KBM-7 (cell line): ENCODE data around the gene VSX1.

Source experiments
- DNase-seq: peaks from one replicate; pipeline ENCODE4 v3.0.0-alpha.2; 2015
- in situ Hi-C: fragments of 300-500 bp; cut with MboI; formaldehyde crosslinking; loops from 2 replicates; pipeline ENCODE4 v1.14.3; 2020; ENCODE audit warnings: low sequenced_read_pairs, low pct_unique_long_range_greater_than_20kb, mixed read lengths

VSX1 gene

DNA sequence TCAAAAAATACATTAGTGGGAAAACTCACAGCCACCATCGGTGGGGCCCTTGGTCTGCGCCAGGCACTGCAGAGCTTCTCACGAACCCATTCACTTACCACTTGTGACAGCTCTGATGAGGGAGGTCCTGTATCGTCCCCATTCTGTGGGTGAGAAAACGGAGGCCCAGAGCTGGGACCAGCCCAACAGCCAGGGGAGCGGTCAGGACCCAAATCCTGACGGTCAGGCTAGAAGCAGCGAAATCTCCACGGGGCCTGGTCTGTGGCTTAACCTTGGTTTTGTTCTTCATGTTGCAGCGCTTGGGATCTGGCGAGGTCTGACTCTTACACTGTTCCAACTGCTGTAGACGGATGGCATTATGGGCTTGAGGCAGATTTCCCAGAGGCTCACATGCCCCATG lies 7.7 kb upstream of the VSX1 start:
- in situ Hi-C loops = no loop called here
- no peak for DNase-seq

GRCh38 chr20:25089096-25089495 lies 7.2 kb upstream of the VSX1 start:
- DNase-seq = no peak
- in situ Hi-C loops = no loop called here

DNA sequence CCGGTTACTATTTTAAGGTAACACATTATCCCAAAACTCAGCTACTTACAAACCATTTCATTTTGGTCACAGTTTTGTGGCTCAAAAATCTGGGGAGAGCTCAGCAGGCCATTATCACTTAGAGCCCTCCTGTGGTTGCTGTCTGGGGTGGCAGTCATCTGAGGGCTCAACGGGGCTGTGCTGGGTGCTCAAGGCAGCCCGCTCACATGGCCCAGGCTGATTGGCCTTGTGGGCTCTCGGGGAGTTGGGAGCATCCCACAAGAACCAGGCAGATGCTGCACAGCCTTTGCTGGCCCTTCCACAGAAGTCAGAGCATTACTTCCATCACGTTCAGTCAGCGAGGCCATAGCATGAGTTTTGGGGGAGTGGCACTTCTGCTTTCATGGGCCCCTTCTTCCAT lies 6.3 kb upstream of the VSX1 start:
- no peak for DNase-seq
- in situ Hi-C loops = no loop called here

DNA sequence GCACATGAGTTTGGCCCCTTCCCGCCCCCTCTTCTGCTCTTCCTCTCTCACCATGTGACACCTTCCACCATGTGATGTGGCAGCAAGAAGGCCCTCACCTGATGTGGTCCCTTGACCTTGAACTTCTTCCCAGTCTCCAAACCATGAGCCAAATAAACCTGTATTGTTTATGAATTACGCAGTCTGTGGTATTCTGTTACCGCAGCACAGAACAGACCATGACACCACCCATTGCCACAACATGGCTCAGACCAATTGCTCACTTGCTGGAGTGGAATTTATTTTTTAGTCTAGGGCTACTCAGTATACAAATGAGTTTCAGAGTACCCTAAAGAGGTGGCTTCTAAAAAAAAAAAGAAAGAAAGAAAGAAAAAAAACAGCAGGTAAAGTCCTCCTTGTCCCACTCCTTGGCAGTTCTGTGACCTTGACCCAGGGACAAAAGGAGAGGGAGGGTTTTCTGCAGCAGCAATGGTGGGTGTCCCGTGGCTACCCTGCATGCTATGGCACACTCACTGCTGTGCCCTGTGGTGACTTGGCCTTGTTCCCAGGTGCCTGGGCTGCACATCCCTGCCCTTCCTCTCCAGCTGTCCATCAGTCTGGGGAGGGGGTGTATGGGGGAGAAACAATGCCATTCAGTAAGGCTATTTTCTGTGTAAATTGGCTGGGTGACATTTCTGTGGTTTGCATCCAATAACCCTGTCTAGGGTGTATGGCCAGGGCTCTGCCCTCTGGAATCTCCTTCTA lies 5.4 kb upstream of the VSX1 start:
- no peak for DNase-seq
- in situ Hi-C loops = no loop called here

DNA sequence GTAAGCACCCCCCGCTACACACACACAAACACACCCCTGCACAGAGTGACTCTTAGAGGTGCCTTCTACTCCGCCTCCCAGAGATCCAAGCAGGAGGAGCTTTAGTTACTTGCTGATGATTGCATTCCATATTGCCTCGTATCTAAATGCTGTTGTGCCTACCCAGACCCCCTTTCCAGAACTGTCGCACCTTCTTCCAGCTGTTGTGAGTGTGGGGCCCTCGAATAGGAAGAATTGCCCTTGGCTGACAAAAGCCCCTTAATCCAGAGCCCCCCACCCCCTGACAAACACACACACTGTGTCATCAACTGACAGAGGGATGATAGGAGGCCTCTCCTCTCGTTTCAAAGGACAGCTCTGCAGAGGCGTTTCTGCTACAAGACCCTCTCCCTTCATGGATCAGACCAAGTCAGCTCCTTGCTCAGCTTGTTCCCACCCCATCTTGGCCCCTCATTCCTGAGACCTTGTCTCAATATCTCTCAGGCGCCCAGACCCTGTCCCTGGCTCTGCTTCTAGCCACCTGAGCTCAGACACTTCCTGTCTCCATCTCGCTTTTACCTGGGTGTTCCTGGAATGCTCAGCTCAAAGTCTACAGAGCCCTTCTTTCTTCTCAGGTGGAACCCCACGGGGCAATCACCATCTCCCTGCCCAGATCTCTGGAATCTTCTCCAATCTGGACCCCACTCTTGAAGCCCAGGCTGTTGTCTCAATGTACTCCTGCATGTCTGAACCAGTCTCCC lies 4.0 kb upstream of the VSX1 start:
- in situ Hi-C loops = no loop called here
- no peak for DNase-seq

GRCh38 chr20:25084626-25085187 lies 2.8 kb upstream of the VSX1 start:
- in situ Hi-C loops = no loop called here
- no peak for DNase-seq

DNA sequence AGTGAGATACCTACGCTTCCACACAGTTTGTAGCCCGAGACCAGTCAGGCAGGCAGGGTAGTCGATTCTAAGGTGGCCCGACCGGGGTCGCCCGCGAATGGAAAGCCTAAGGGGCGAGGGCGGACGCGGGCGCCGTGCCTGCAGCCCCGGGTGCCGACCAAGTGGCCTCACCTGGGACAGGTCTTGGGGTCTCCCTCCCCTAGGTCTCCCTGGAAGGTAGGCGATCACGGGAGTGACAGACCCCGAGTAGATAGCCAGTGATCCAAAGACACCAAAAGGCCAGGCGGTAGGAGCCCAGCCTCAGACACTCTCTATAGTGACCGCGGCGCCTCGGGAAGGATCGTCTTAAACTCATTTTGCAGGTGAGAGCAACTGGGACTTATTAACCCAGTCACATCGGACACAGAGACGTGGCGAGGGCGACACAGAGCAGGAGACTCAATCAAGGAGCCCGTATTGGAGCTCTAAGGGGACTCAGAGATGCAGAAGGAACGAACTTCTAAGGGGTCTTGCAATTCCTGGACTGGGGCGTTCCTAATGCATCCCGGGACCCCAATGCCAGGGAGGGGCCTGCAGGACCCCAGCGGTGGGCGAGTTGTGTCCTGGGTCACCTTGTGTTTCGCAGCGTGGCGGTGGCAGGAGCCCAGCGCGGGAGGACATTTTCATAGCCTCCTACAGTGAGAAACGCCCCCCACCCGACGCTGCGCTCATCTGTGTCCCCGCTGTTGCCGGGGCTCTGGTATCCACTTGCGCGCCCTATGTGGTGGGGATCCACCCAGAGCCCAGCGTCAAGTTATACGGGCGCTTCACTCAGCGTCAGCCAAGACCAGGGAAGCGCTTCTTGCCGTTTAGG lies 2.1 kb upstream of the VSX1 start:
- in situ Hi-C loops = no loop called here
- DNase-seq = no peak

GRCh38 chr20:25083141-25083772 lies 1.3 kb upstream of the VSX1 start:
- no peak for DNase-seq
- in situ Hi-C loops = no loop called here

- DNase-seq = no peak
- in situ Hi-C loops = no loop called here
These were observed 545 bp upstream of the VSX1 start for GRCh38 chr20:25082498-25082873.

DNA sequence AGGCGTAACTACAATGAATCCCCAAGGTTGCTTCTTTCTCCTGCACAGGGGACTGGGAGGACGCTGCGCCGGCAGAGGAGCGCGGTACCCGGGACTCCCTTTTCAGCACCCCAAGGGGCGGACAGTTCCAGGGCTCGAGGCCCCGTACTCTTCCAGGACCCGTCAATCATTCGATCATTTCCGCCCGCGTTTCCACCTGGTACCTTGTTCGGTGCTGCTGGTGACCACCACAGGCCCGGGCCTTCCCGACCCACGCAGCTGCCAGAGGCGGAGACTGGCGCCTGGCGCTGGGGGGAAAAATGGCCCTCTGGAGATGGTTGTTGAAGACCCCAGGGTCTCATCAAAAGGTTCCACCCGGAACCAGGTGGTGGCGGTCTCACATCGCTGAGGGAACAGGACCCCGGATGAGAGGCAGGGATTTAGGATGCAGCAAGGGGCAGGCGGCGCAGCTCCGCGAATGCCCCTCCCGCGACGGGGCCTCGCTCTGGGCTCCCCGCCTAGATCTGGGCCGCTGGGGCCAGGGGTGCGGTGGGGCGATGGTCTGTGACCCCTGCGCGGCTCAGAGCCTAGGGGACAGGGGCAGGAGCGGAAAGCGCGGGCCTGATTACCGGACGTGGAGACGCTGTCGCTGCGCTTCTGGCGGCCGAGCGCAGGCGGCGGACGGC lies 744 bp downstream of the VSX1 start:
- DNase-seq = no peak
- in situ Hi-C loops = no loop called here

GRCh38 chr20:25079171-25079570 lies 2.8 kb downstream of the VSX1 start:
- DNase-seq = no peak
- in situ Hi-C loops = no loop called here

- in situ Hi-C loops = no loop called here
These were observed 3.3 kb downstream of the VSX1 start for GRCh38 chr20:25078662-25079061.

GRCh38 chr20:25077610-25078169 lies 4.3 kb downstream of the VSX1 start:
- DNase-seq = no peak
- in situ Hi-C loops = no loop called here

More at GRCh38 chr20:25078662-25079061, 3.3 kb downstream of the VSX1 start:
- DNase-seq = no peak

DNA sequence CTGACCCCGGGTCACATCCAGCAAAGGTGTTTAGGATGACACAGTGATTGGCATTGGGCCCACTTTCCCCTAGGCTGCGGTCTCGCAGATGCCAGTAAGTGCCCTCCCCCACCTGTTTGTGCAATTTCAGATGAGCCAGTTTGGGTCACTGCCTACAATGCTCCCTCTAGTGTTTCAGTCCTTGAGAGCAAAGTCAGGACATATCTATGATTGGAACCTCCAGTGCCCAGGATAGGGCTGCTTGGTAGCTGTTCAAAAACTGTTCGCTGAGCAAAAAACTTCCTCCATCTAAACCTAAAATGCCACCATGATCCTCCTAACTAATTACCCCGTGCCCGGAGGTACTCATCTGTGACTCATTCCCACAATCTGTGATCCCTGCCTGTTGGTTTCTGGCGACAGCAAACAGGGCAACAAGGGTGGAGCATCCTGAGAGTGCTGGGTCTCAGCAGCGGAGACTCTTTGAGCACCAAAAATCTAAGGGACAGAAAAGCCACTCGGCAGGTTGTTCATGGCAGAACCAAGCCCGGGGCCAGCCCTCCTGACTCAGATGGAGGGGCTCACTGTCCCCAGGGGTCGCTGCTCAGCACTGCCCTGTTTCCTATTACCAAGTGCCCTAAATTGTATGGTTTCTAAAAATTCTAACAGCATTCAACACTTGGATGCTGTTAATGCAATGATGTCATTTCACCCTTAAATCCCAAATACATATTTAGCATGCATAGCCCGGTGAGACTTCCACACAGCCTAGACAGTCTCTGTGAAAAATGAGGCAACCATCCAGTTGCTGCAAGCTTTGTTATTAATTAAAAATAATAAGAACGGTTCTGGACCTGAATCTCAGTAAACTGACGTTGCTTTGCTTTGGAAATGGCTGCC lies 5.0 kb downstream of the VSX1 start:
- in situ Hi-C loops = no loop called here
- no peak for DNase-seq

DNA sequence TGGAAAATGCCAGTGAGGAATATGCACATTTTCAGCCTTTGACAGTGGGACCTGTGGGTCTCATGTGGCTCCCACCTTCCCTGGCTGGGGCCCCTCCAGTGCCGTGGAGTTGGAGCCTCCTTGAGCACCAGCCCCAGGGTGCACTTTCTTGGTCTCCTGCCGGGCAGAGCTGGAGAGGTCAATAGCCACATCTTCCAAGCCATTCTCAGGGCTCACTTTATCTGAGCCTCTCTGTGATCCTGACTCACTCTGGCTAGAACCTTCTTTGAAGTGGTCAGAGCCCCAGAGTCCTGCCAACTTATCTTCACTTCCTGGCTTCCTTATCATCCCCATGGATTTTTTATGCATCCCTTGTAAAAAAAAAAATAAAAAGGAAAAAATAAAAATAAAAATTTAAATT lies 5.7 kb downstream of the VSX1 start:
- in situ Hi-C loops = no loop called here
- no peak for DNase-seq

DNA sequence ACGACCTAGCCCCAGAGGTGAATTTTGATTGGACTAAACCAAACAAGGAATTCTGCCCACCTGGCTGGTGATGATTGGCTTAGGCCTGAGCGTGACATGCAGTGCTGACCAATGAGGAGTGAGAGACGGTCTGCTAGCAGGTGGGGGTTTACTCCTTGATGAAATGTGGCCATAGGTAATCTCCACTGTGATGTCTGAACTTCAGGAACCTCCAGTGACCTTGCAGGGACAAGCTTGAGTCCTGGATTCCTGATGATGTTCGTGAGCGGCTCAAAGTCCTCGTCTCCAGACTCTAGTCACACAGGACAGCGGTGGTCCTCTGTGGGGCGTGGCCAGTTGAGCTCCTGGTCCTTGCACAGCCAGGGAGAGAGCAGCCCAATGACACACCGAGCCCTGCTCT lies 8.4 kb downstream of the VSX1 start:
- in situ Hi-C loops = no loop called here
- no peak for DNase-seq

DNA sequence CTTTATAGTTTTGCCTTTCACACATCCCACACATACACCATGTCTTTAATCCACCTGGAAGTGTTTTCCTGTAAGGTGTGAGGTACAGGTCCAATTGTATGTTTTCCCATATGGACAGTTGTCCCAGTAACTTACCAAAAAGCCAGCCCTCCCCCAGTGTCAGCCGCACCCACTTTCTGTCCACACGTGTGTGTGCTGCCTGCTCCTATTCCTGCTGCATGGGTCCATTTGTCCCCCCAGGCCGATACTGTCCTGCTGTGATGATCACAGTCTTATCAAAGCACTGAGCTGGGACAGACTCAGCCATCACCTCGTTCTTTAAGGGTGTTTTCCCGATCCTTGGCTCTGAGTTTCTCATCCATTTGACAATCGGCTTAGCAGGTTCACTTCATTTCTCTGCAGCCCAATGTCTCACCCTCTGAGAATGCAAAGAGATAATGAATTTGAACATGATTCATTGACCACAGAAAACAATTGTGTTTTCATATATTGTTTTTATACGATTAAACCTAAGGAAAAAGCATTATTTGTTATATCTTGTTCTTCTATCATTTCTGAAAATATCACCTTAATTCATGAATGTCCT lies 9.6 kb downstream of the VSX1 start:
- in situ Hi-C loops = no loop called here
- no peak for DNase-seq
